BLaER1 (cell line): ENCODE measurements around the gene METTL17.

Experiments
- H3K27ac ChIP-seq: shearing (Covaris generic); formaldehyde crosslinking; 2 replicates; pipeline ENCODE4 v1.8.1; 2022
- H3K27me3 ChIP-seq: shearing (Covaris generic); formaldehyde crosslinking; 2 replicates; pipeline ENCODE4 v1.8.1; 2022
- H3K36me3 ChIP-seq: shearing (Covaris generic); formaldehyde crosslinking; 2 replicates; pipeline ENCODE4 v1.8.1; 2022
- H3K4me1 ChIP-seq: shearing (Covaris generic); formaldehyde crosslinking; 2 replicates; pipeline ENCODE4 v1.8.1; 2022
- H3K4me2 ChIP-seq: shearing (Covaris generic); formaldehyde crosslinking; 2 replicates; pipeline ENCODE4 v1.8.1; 2022
- H3K4me3 ChIP-seq: shearing (Covaris generic); formaldehyde crosslinking; 2 replicates; pipeline ENCODE4 v1.8.1; 2022
- H3K9ac ChIP-seq: shearing (Covaris generic); formaldehyde crosslinking; 2 replicates; pipeline ENCODE4 v1.8.1; 2022
- H3K9me3 ChIP-seq: shearing (Covaris generic); formaldehyde crosslinking; 2 replicates; pipeline ENCODE4 v1.8.1; 2022
- H4K20me1 ChIP-seq: shearing (Covaris generic); formaldehyde crosslinking; 2 replicates; pipeline ENCODE4 v1.8.1; 2022
- Cebpa-rat ChIP-seq: shearing (Covaris generic); IDR thresholded peaks from 2 replicates; pipeline ENCODE4 v1.8.1; 2022

Gene METTL17

GRCh38 chr14:21023817-21024584, 34.2 kb downstream of the METTL17 start:
- Histone ChIP-seq H4K20me1 (no peaks in the 10 kb centered on the region), H3K4me2 (peak overlapping the region; percentile 94), H3K9ac (peak overlapping the region; percentile 82)

GRCh38 chr14:21024585-21025370, 35.0 kb downstream of the METTL17 start, which contains the start of gene NDRG2:
Gene NDRG2, minus strand, starts transcription at chr14:21025061. Its CDS starts 1,746 bp downstream, at chr14:21023315.
- Histone ChIP-seq H3K9me3 (no peaks in the 10 kb centered on the region), H3K4me2 (peak within 1 kb of the TSS; percentile 94), H3K4me3 (peak within 1 kb of the TSS; percentile 78), H3K27ac (peak within 1 kb of the TSS; percentile 73), H3K36me3 (0 out of 2 replicates have a peak, but pooled peaks cover 6% of the 10 kb centered on the region), H3K9ac (peak within 1 kb of the TSS; percentile 82), H3K4me1 (peaks cover 30% of the 10 kb centered on the region), H3K27me3 (no peaks in the 10 kb centered on the region), H4K20me1 (no peaks in the 10 kb centered on the region)
- TF ChIP-seq Cebpa-rat: no peak

More at GRCh38 chr14:21023817-21024584, 34.2 kb downstream of the METTL17 start:
- Histone ChIP-seq H3K4me1 (peaks cover 30% of the 10 kb centered on the region), H3K27me3 (no peaks in the 10 kb centered on the region), H3K27ac (peak overlapping the region; percentile 73), H3K9me3 (no peaks in the 10 kb centered on the region), H3K4me3 (peak overlapping the region; percentile 78), H3K36me3 (peaks cover 13% of the 10 kb centered on the region)
- TF ChIP-seq Cebpa-rat: no peak

GRCh38 chr14:21025371-21026273, 35.8 kb downstream of the METTL17 start:
- peaks cover 30% of the 10 kb centered on the region for H3K4me1 ChIP-seq
- 0 out of 2 replicates have a peak, but pooled peaks cover 6% of the 10 kb centered on the region for H3K36me3 ChIP-seq
- no peaks in the 10 kb centered on the region for H3K27me3 ChIP-seq
- no peak overlapping the region for H3K27ac ChIP-seq
- H3K9ac ChIP-seq: peak overlapping the region; percentile 53
- no peak for TF ChIP-seq Cebpa-rat
- H4K20me1 ChIP-seq: no peaks in the 10 kb centered on the region
- H3K9me3 ChIP-seq: no peaks in the 10 kb centered on the region
- peak overlapping the region; percentile 78 for H3K4me3 ChIP-seq
- peak overlapping the region; percentile 94 for H3K4me2 ChIP-seq

- no peaks in the 10 kb centered on the region for H3K27me3 ChIP-seq
- no peaks in the 10 kb centered on the region for H3K9me3 ChIP-seq
- no peak overlapping the region for H3K27ac ChIP-seq
- no peak overlapping the region for H3K4me3 ChIP-seq
- H3K4me1 ChIP-seq: peaks cover 30% of the 10 kb centered on the region
- H3K4me2 ChIP-seq: peak overlapping the region; percentile 94
- 0 out of 2 replicates have a peak, but pooled peaks cover 2% of the 10 kb centered on the region for H3K36me3 ChIP-seq
- no peak for TF ChIP-seq Cebpa-rat
- H3K9ac ChIP-seq: no peak overlapping the region
- H4K20me1 ChIP-seq: no peaks in the 10 kb centered on the region
Measured at GRCh38 chr14:21026274-21026987, 36.7 kb downstream of the METTL17 start.

- no peaks in the 10 kb centered on the region for H3K9me3 ChIP-seq
- no peak overlapping the region for H3K9ac ChIP-seq
- H3K27me3 ChIP-seq: no peaks in the 10 kb centered on the region
- no peak overlapping the region for H3K27ac ChIP-seq
- H3K36me3 ChIP-seq: no peaks in the 10 kb centered on the region
- H3K4me1 ChIP-seq: peaks cover 30% of the 10 kb centered on the region
- TF ChIP-seq Cebpa-rat: no peak
- no peaks in the 10 kb centered on the region for H4K20me1 ChIP-seq
- no peak overlapping the region for H3K4me2 ChIP-seq
- H3K4me3 ChIP-seq: no peak overlapping the region
Measured at GRCh38 chr14:21026988-21027315, 37.2 kb downstream of the METTL17 start.

GRCh38 chr14:21029917-21030316, 40.1 kb downstream of the METTL17 start, which contains the start of gene TPPP2:
Gene TPPP2, plus strand, starts transcription at chr14:21030217. Its CDS starts 365 bp downstream, at chr14:21030582.
- Histone ChIP-seq H3K4me1 (peaks cover 13% of the 10 kb centered on the region), H3K36me3 (no peaks in the 10 kb centered on the region), H3K27me3 (no peaks in the 10 kb centered on the region), H3K27ac (no peak within 1 kb of the TSS), H3K4me2 (no peak within 1 kb of the TSS), H3K4me3 (no peak within 1 kb of the TSS), H3K9me3 (no peaks in the 10 kb centered on the region), H3K9ac (no peak within 1 kb of the TSS), H4K20me1 (no peaks in the 10 kb centered on the region)
- no peak for TF ChIP-seq Cebpa-rat

- TF ChIP-seq Cebpa-rat: no peak
- H3K4me3 ChIP-seq: no peak overlapping the region
- peaks cover 13% of the 10 kb centered on the region for H3K4me1 ChIP-seq
- H3K4me2 ChIP-seq: no peak overlapping the region
- H3K9ac ChIP-seq: no peak overlapping the region
- no peaks in the 10 kb centered on the region for H3K27me3 ChIP-seq
- no peaks in the 10 kb centered on the region for H4K20me1 ChIP-seq
- H3K27ac ChIP-seq: no peak overlapping the region
- no peaks in the 10 kb centered on the region for H3K9me3 ChIP-seq
- H3K36me3 ChIP-seq: no peaks in the 10 kb centered on the region
Measured at GRCh38 chr14:21030531-21030930, 40.8 kb downstream of the METTL17 start.

GRCh38 chr14:21032326-21033132, 42.7 kb downstream of the METTL17 start:
- no peaks in the 10 kb centered on the region for H3K4me1 ChIP-seq
- no peaks in the 10 kb centered on the region for H3K36me3 ChIP-seq
- H4K20me1 ChIP-seq: no peaks in the 10 kb centered on the region
- H3K9ac ChIP-seq: no peak overlapping the region
- no peak overlapping the region for H3K4me3 ChIP-seq
- H3K27ac ChIP-seq: no peak overlapping the region
- no peaks in the 10 kb centered on the region for H3K27me3 ChIP-seq
- TF ChIP-seq Cebpa-rat: no peak
- H3K4me2 ChIP-seq: no peak overlapping the region
- no peaks in the 10 kb centered on the region for H3K9me3 ChIP-seq
